ENCODE results near the gene NPEPPS. TPM values are rescaled to one million over a fixed set of nuclear protein-coding genes. Genes with fewer than 3 reads are reported as not detected.
"Not testable (repeated sequence)": the region's sequence is repeated elsewhere in the genome, so short reads cannot be mapped to it uniquely, and the experiment has no call there.

The NPEPPS gene
- total RNA-seq (100 to 1,000 TPM in 1 of 5 donors, 10 to 100 TPM in 4; 92.7 to 106 (median 97.4) TPM), total RNA-seq (51.2 to 94.7 (median 75.0) reads per million in 29 experiments)
- 109 TPM for total RNA-seq (2013)

DNA sequence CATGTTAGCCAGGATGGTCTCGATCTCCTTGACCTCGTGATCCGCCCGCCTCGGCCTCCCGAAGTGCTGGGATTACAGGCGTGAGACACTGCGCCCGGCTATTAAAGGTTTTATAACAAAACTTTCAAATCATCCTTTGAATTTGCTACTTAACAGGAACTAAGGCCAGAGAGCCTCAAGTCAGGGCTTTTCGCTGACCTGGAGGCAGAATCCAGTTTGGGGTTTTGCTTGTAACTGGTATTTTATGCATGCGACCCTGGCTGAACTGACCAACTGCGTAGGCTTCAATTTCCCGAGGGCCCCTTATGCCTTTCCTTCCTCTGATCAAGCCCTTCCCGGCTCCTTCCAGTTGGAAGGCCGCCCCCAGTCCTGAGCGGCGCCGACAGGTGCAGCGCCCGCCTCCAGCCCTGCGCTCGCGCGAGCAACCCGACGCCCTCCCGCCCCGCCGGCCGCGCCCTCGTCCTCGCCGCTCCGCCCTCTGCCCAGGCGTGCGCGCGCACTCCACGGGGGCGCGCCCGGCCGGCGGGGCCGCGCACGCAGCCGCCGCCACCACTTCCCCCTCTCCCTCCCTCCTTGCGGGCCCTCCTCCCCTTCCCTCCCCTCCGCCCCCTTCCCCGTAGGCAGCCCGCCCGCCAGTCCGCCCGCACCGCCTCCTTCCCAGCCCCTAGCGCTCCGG, at the start of gene NPEPPS:
Gene NPEPPS, plus strand, starts transcription at position 552 of the 676 bp plus-strand sequence. CDS start 193 bp downstream, outside the sequence.
- DNase-seq (peak; percentile 77 to 93 (median 89)), ATAC-seq (replicated peaks in 1 of 4) (peak; percentile 89 to 92 (median 89))
- H3K27me3 ChIP-seq (replicated peaks in 1 of 2; ENCODE audit: control insufficient read depth in 2 of 2, extremely low read depth in 1 of 2, insufficient read depth in 2 of 2, low read length in 1 of 2); H3K27ac ChIP-seq (ENCODE audit: low read length); H3K9me3 ChIP-seq; H3K9me3 Mint-ChIP-seq; POLR2A ChIA-PET; CTCF ChIA-PET; H3K4me1 ChIP-seq (ENCODE audit: control insufficient read depth in 1 of 2, extremely low read depth in 1 of 2, insufficient read depth in 2 of 2, low read length in 2 of 2); H3K36me3 Mint-ChIP-seq; H3K36me3 ChIP-seq (ENCODE audit: control insufficient read depth in 2 of 2, extremely low read depth in 1 of 2, insufficient read depth in 1 of 2, low read length in 1 of 2); H3K27me3 Mint-ChIP-seq: not testable (repeated sequence)
- WGBS (ENCODE audit: insufficient coverage): 12% methylated on average over 17 of the region's 60 CpGs
- Mint-ChIP-seq H3K4me3 (peak within 1 kb of the TSS; percentile 86 to 92 (median 89)), H3K27ac (peak within 1 kb of the TSS; percentile 81 to 88), H3K4me1 (peaks cover 11 to 17% (median 14%) of the 10 kb centered on the region in 3 donors)
- peak within 1 kb of the TSS; percentile 52 to 54 for H3K4me3 ChIP-seq (ENCODE audit: control insufficient read depth in 1 of 2, extremely low read depth in 1 of 2, low read length in 1 of 2)

DNA sequence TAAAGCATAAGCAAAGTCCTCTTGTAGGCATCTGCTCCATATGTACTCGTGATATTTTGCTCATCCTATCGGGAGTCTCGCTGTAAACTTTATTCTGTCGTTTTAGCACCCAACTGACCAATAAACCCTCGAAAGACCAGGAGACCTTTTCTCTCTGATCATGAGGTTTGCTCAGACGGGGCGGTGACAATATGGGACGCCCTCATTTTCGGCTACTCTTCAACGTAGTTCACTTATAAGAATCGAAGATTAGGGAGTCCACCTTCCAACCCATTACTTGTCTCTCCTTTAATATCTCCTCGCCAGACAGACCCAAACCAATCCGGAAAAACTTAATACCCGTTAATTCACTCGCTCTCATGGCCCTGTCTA, 39.1 kb upstream of the NPEPPS start:
- H3K36me3 Mint-ChIP-seq; H3K9me3 Mint-ChIP-seq; H3K36me3 ChIP-seq (ENCODE audit: control insufficient read depth in 2 of 2, extremely low read depth in 1 of 2, insufficient read depth in 1 of 2, low read length in 1 of 2); H3K9me3 ChIP-seq; H3K27me3 Mint-ChIP-seq; POLR2A ChIA-PET; CTCF ChIA-PET; H3K27me3 ChIP-seq (replicated peaks in 1 of 2; ENCODE audit: control insufficient read depth in 2 of 2, extremely low read depth in 1 of 2, insufficient read depth in 2 of 2, low read length in 1 of 2): not testable (repeated sequence)
- peak in 2 of 35 experiments; percentile 0 to 2 for DNase-seq
- peaks cover 0 to 12% of the 10 kb centered on the region in 2 experiments for H3K4me1 ChIP-seq (ENCODE audit: control insufficient read depth in 1 of 2, extremely low read depth in 1 of 2, insufficient read depth in 2 of 2, low read length in 2 of 2)
- peaks cover 5 to 12% (median 6%) of the 10 kb centered on the region in 3 donors for H3K4me1 Mint-ChIP-seq
- peak overlapping the region; percentile 81 for H3K27ac ChIP-seq (ENCODE audit: low read length)
- peak overlapping the region; percentile 85 to 91 (median 91) for H3K4me3 Mint-ChIP-seq
- 7% methylated on average over 3 of the region's 15 CpGs for WGBS (ENCODE audit: insufficient coverage)
- H3K27ac Mint-ChIP-seq: peak overlapping the region; percentile 91 to 96
- peak in 1 of 4 experiments; percentile 0 for ATAC-seq (replicated peaks in 1 of 4)
- peak overlapping the region; percentile 60 to 62 for H3K4me3 ChIP-seq (ENCODE audit: control insufficient read depth in 1 of 2, extremely low read depth in 1 of 2, low read length in 1 of 2)

GRCh38 chr17:47499074-47499473, 31.8 kb upstream of the NPEPPS start:
- POLR2A ChIA-PET; H3K27me3 Mint-ChIP-seq; ATAC-seq (replicated peaks in 1 of 4); H3K9me3 ChIP-seq; H3K27me3 ChIP-seq (replicated peaks in 1 of 2; ENCODE audit: control insufficient read depth in 2 of 2, extremely low read depth in 1 of 2, insufficient read depth in 2 of 2, low read length in 1 of 2); H3K27ac Mint-ChIP-seq; H3K36me3 Mint-ChIP-seq; DNase-seq; H3K36me3 ChIP-seq (ENCODE audit: control insufficient read depth in 2 of 2, extremely low read depth in 1 of 2, insufficient read depth in 1 of 2, low read length in 1 of 2); CTCF ChIA-PET; H3K27ac ChIP-seq (ENCODE audit: low read length); H3K9me3 Mint-ChIP-seq; H3K4me3 ChIP-seq (ENCODE audit: control insufficient read depth in 1 of 2, extremely low read depth in 1 of 2, low read length in 1 of 2); H3K4me3 Mint-ChIP-seq; H3K4me1 ChIP-seq (ENCODE audit: control insufficient read depth in 1 of 2, extremely low read depth in 1 of 2, insufficient read depth in 2 of 2, low read length in 2 of 2): not testable (repeated sequence)
- peaks cover 8 to 10% (median 8%) of the 10 kb centered on the region in 3 donors for H3K4me1 Mint-ChIP-seq
- no CpG with 5 or more reads among the region's 1 CpG for WGBS (ENCODE audit: insufficient coverage)

GRCh38 chr17:47499494-47499893, 31.4 kb upstream of the NPEPPS start:
- H3K27ac ChIP-seq (ENCODE audit: low read length); POLR2A ChIA-PET; H3K4me3 Mint-ChIP-seq; H3K27me3 ChIP-seq (replicated peaks in 1 of 2; ENCODE audit: control insufficient read depth in 2 of 2, extremely low read depth in 1 of 2, insufficient read depth in 2 of 2, low read length in 1 of 2); H3K4me3 ChIP-seq (ENCODE audit: control insufficient read depth in 1 of 2, extremely low read depth in 1 of 2, low read length in 1 of 2); DNase-seq; H3K36me3 ChIP-seq (ENCODE audit: control insufficient read depth in 2 of 2, extremely low read depth in 1 of 2, insufficient read depth in 1 of 2, low read length in 1 of 2); H3K27ac Mint-ChIP-seq; H3K36me3 Mint-ChIP-seq; H3K27me3 Mint-ChIP-seq; ATAC-seq (replicated peaks in 1 of 4); H3K9me3 Mint-ChIP-seq; CTCF ChIA-PET; H3K9me3 ChIP-seq; H3K4me1 ChIP-seq (ENCODE audit: control insufficient read depth in 1 of 2, extremely low read depth in 1 of 2, insufficient read depth in 2 of 2, low read length in 2 of 2): not testable (repeated sequence)
- WGBS (ENCODE audit: insufficient coverage): 100% methylated on average over 2 of the region's 4 CpGs
- H3K4me1 Mint-ChIP-seq: peaks cover 8 to 10% (median 8%) of the 10 kb centered on the region in 3 donors

DNA sequence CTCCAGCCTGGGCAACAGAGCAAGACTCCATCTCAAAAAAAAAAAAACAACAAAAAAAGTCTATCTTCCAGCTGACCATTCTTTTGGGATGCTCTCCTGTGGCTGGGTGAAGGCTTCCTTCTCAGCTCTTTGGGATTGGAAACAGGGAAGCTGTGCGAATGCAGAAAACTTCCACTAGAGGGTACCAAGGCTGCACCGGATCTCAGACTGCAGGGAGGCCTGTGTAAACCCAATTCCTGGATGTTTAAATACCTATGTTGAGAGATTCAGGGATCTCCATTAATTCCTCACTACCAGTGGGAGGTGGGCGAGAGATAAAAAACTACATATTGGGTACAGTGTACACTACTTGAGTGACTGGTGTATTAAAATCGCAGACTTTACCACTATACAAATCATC, 30.3 kb upstream of the NPEPPS start:
- H3K36me3 ChIP-seq (ENCODE audit: control insufficient read depth in 2 of 2, extremely low read depth in 1 of 2, insufficient read depth in 1 of 2, low read length in 1 of 2); H3K27ac ChIP-seq (ENCODE audit: low read length); H3K9me3 ChIP-seq; H3K36me3 Mint-ChIP-seq; H3K27me3 Mint-ChIP-seq; H3K4me3 ChIP-seq (ENCODE audit: control insufficient read depth in 1 of 2, extremely low read depth in 1 of 2, low read length in 1 of 2); H3K27ac Mint-ChIP-seq; ATAC-seq (replicated peaks in 1 of 4); DNase-seq; H3K4me3 Mint-ChIP-seq; POLR2A ChIA-PET; H3K4me1 ChIP-seq (ENCODE audit: control insufficient read depth in 1 of 2, extremely low read depth in 1 of 2, insufficient read depth in 2 of 2, low read length in 2 of 2); H3K9me3 Mint-ChIP-seq; H3K27me3 ChIP-seq (replicated peaks in 1 of 2; ENCODE audit: control insufficient read depth in 2 of 2, extremely low read depth in 1 of 2, insufficient read depth in 2 of 2, low read length in 1 of 2): not testable (repeated sequence)
- no CpG with 5 or more reads among the region's 4 CpGs for WGBS (ENCODE audit: insufficient coverage)
- H3K4me1 Mint-ChIP-seq: peaks cover 8 to 10% (median 8%) of the 10 kb centered on the region in 3 donors
- CTCF ChIA-PET: interaction anchor here in 1 of 2 donors (0.7 kb wide), 1 partner anchor 933 kb away, joined by 3 read pairs; no protein-coding TSS in a partner anchor

- CTCF ChIA-PET; H3K4me3 Mint-ChIP-seq; H3K36me3 Mint-ChIP-seq; H3K27me3 Mint-ChIP-seq; H3K27me3 ChIP-seq (replicated peaks in 1 of 2; ENCODE audit: control insufficient read depth in 2 of 2, extremely low read depth in 1 of 2, insufficient read depth in 2 of 2, low read length in 1 of 2); H3K9me3 ChIP-seq; H3K36me3 ChIP-seq (ENCODE audit: control insufficient read depth in 2 of 2, extremely low read depth in 1 of 2, insufficient read depth in 1 of 2, low read length in 1 of 2); H3K4me1 ChIP-seq (ENCODE audit: control insufficient read depth in 1 of 2, extremely low read depth in 1 of 2, insufficient read depth in 2 of 2, low read length in 2 of 2); H3K9me3 Mint-ChIP-seq; H3K4me3 ChIP-seq (ENCODE audit: control insufficient read depth in 1 of 2, extremely low read depth in 1 of 2, low read length in 1 of 2); H3K27ac ChIP-seq (ENCODE audit: low read length); POLR2A ChIA-PET: not testable (repeated sequence)
- peaks cover 8 to 10% (median 8%) of the 10 kb centered on the region in 3 donors for H3K4me1 Mint-ChIP-seq
- H3K27ac Mint-ChIP-seq: peak overlapping the region; percentile 76 to 78
- no CpG with 5 or more reads among the region's 8 CpGs for WGBS (ENCODE audit: insufficient coverage)
- ATAC-seq (replicated peaks in 1 of 4): peak; percentile 83 to 91 (median 86)
- peak in 6 of 35 experiments; percentile 1 to 13 (median 8) for DNase-seq
These were observed 28.7 kb upstream of the NPEPPS start for GRCh38 chr17:47502122-47502731.

All from T-cell (primary cell).